HepG2 (cell line): ENCODE measurements around the gene FAM32A. TPM values are rescaled to one million over a fixed set of nuclear protein-coding genes. Genes with fewer than 3 reads are reported as not detected.

Experiments used
- CREB3 ChIP-seq: sonication (generic); formaldehyde crosslinking; IDR thresholded peaks from 2 replicates; pipeline ENCODE4 v1.5.0; 2020; ENCODE audit warnings: missing genetic modification reagents
- DMTF1 ChIP-seq: sonication (generic); formaldehyde crosslinking; IDR thresholded peaks from 2 replicates; pipeline ENCODE4 v1.4.0; 2020; ENCODE audit warnings: mild to moderate bottlenecking, missing genetic modification reagents
- FIP1L1 ChIP-seq: fragments of 200-400 bp; formaldehyde crosslinking; IDR thresholded peaks from 2 replicates; pipeline ENCODE4 v1.6.1; 2018; ENCODE audit warnings: low read depth, mild to moderate bottlenecking, low read length, moderate library complexity, borderline replicate concordance; ENCODE audit not compliant: insufficient read depth
- ISL2 ChIP-seq: sonication (generic); formaldehyde crosslinking; IDR thresholded peaks from 2 replicates; pipeline ENCODE4 v1.5.0; 2020; ENCODE audit warnings: missing genetic modification reagents
- MYNN ChIP-seq: sonication (generic); formaldehyde crosslinking; IDR thresholded peaks from 2 replicates; pipeline ENCODE4 v1.4.0; 2020; ENCODE audit warnings: mild to moderate bottlenecking, low read depth, missing genetic modification reagents
- ZBTB7B ChIP-seq: sonication (generic); formaldehyde crosslinking; IDR thresholded peaks from 2 replicates; pipeline ENCODE4 v1.4.0; 2020; ENCODE audit warnings: missing genetic modification reagents
- ZNF121 ChIP-seq: sonication (generic); formaldehyde crosslinking; IDR thresholded peaks from 2 replicates; pipeline ENCODE4 v1.5.0; 2020; ENCODE audit warnings: mild to moderate bottlenecking, missing genetic modification reagents
- ZNF276 ChIP-seq: sonication (generic); formaldehyde crosslinking; IDR thresholded peaks from 2 replicates; pipeline ENCODE4 v1.4.0; 2020; ENCODE audit warnings: mild to moderate bottlenecking, low read depth, missing genetic modification reagents
- polyA plus RNA-seq, 8 experiments: library from polyadenylated mRNA; depleted of rRNA in 3 of 8; stranded (reverse) in 7 of 8; unstranded in 1 of 8; fragments of >200 nt; fragmentation: Illumina TruSeq in 4 of 8; extraction: Trizol in 4 of 8; gene quantifications; 2 replicates each; pipeline versions ENCODE4 v1.2.1 to v1.2.3, GENCODE V29; 2011 to 2016; ENCODE audit warnings: low read depth in 4 of 8, missing spikeins in 1 of 8, mixed read lengths in 1 of 8; ENCODE audit not compliant: insufficient read depth in 1 of 8
- total RNA-seq, 5 experiments: library from RNA; depleted of rRNA; stranded (reverse); fragments of >200 nt; fragmentation: Illumina TruSeq; extraction: Trizol; gene quantifications; 2 replicates each; pipeline ENCODE4 v1.2.3, GENCODE V29; 2016; ENCODE audit warnings: low read depth in 1 of 5

FAM32A gene
- total and polyA plus RNA-seq, 2 of the 13 experiments (the other 11 are each of a cell fraction or from before 2014, with no cell fraction given): 85.8 to 86.2 TPM

GRCh38 chr19:16185768-16186123 lies 536 bp downstream of the FAM32A start (continued):
- TF ChIP-seq FIP1L1: no peak
- TF ChIP-seq ISL2: no peak
- TF ChIP-seq CREB3 (CRISPR knock-in tag): no peak
- TF ChIP-seq MYNN: 0 out of 2 replicates have a peak, but pooled peaks have one; percentile 7
- no peak for TF ChIP-seq DMTF1 (CRISPR knock-in tag)
- no peak for TF ChIP-seq ZNF121 (CRISPR knock-in tag)
- 0 out of 2 replicates have a peak, but pooled peaks have one; percentile 35 for TF ChIP-seq ZBTB7B (CRISPR knock-in tag)
- TF ChIP-seq ZNF276 (CRISPR knock-in tag): no peak
